ENCODE measurements around the gene SMIM41. TPM values are rescaled to one million over a fixed set of nuclear protein-coding genes. Genes with fewer than 3 reads are reported as not detected.

SMIM41 gene
- total RNA-seq, 2 experiments from 2014 or later = not detected

DNA sequence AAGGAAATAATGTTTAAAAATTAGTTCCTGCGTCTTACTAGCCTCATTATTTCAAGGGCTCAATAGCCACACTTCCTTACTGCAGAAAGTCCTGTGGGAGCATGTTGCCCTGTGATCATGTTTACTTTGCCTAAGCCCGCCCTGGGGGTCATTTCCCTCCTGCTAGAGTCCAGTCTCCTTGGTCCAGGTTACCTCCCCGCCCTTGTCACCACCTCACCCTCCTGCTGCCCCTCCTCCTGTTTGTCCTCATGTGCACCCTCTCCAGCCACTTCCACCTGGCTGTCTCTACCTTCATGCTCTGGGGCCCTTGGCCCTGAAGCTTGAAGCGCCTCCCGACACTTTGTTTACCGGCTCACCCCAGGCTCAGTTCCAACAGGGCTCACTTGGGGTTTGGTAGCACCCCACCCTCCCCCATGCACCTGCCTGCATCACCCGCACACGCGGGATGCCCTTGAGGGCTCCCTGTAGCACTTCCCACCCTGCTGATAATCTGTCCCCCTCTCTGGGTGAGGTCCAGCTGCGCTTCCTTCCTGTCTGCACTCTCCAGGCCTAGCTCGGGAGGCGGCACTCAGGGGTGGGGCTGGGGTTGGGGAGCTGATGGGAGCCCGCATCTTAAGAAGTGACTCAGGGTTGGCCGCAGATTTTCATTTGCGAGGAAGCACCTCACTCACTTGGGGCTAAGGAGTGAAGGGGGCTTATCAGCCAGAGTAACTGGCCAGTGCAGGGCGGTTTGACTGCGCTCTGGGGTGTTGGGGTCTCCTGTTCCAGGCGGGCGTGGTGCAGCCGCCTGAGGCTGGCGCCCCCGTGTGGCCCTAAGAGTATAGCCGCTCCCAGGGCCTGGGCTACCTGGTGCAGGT lies 40.1 kb downstream of the SMIM41 start:
- no peaks in the 10 kb centered on the region for H3K36me3 Mint-ChIP-seq
- ATAC-seq (ENCODE audit: low read depth) (peak; percentile 75), DNase-seq (peak; percentile 66)
- no peak overlapping the region for H3K27ac Mint-ChIP-seq
- peak overlapping the region; percentile 16 for H3K4me3 Mint-ChIP-seq
- peaks cover 8% of the 10 kb centered on the region for H3K27me3 Mint-ChIP-seq
- H3K9me3 Mint-ChIP-seq = no peaks in the 10 kb centered on the region
- POLR2A ChIA-PET = interaction anchor here (0.8 to 0.9 kb wide), 2 partner anchors 9 to 94 kb away, joined by 3 to 4 read pairs; no protein-coding TSS in a partner anchor
- H3K4me1 Mint-ChIP-seq = peaks cover 25% of the 10 kb centered on the region

GRCh38 chr12:52120951-52121823 lies 41.7 kb downstream of the SMIM41 start:
- no peaks in the 10 kb centered on the region for H3K36me3 Mint-ChIP-seq
- DNase-seq (no peak), ATAC-seq (ENCODE audit: low read depth) (no peak)
- no peaks in the 10 kb centered on the region for H3K9me3 Mint-ChIP-seq
- peaks cover 25% of the 10 kb centered on the region for H3K4me1 Mint-ChIP-seq
- H3K27me3 Mint-ChIP-seq = peaks cover 10% of the 10 kb centered on the region
- H3K27ac Mint-ChIP-seq = no peak overlapping the region
- no peak overlapping the region for H3K4me3 Mint-ChIP-seq
- POLR2A ChIA-PET = interaction anchor here (0.7 to 1.9 kb wide), 2 partner anchors 16 to 96 kb away, joined by 6 to 8 read pairs; no protein-coding TSS in a partner anchor

- POLR2A ChIA-PET = interaction anchor here (1.9 kb wide), 1 partner anchor 97 kb away, joined by 8 read pairs; no protein-coding TSS in a partner anchor
- H3K27ac Mint-ChIP-seq = no peak overlapping the region
- no peaks in the 10 kb centered on the region for H3K36me3 Mint-ChIP-seq
- peaks cover 21% of the 10 kb centered on the region for H3K4me1 Mint-ChIP-seq
- peak; percentile 76 for DNase-seq
- H3K4me3 Mint-ChIP-seq = no peak overlapping the region
- peak; percentile 44 for ATAC-seq (ENCODE audit: low read depth)
- no peaks in the 10 kb centered on the region for H3K9me3 Mint-ChIP-seq
- H3K27me3 Mint-ChIP-seq = peaks cover 13% of the 10 kb centered on the region
These were observed 42.5 kb downstream of the SMIM41 start for GRCh38 chr12:52121824-52122539.

GRCh38 chr12:52122540-52122871 lies 43.0 kb downstream of the SMIM41 start:
- POLR2A ChIA-PET = interaction anchor here (1.9 kb wide), 1 partner anchor 97 kb away, joined by 8 read pairs; no protein-coding TSS in a partner anchor
- peaks cover 13% of the 10 kb centered on the region for H3K27me3 Mint-ChIP-seq

DNA sequence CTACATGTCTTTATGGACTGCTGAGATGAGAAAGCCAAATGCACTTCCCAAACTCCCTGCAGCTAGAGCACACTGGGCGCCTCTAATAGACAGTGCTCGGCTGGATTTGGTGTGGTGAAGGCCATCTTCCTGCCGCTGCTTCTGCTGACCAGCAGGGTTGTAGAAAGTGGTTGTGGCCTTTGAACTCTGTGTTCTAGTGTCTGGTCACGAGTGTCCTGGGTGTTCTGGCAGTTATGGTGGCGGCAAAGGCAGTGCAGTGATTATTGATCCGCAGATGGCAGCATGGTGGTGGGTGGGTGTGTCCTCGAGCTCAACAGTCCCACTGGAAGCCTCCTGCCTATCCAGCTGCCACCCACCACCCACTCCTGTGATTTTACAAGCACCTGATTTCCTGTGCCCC lies 43.4 kb downstream of the SMIM41 start:
- H3K4me3 Mint-ChIP-seq = no peak overlapping the region
- H3K9me3 Mint-ChIP-seq = no peaks in the 10 kb centered on the region
- no peaks in the 10 kb centered on the region for H3K36me3 Mint-ChIP-seq
- POLR2A ChIA-PET = interaction anchor here (0.6 to 1.9 kb wide), 4 partner anchors 70 to 100 kb away, joined by 3 to 8 read pairs (median 4); no protein-coding TSS in a partner anchor
- DNase-seq = no peak
- H3K27ac Mint-ChIP-seq = no peak overlapping the region
- peaks cover 20% of the 10 kb centered on the region for H3K4me1 Mint-ChIP-seq
- no peak for ATAC-seq (ENCODE audit: low read depth)
- H3K27me3 Mint-ChIP-seq = peaks cover 15% of the 10 kb centered on the region

More at GRCh38 chr12:52122540-52122871, 43.0 kb downstream of the SMIM41 start:
- DNase-seq (no peak), ATAC-seq (ENCODE audit: low read depth) (no peak)
- Mint-ChIP-seq H3K27ac (no peak overlapping the region), H3K4me3 (no peak overlapping the region), H3K9me3 (no peaks in the 10 kb centered on the region), H3K36me3 (no peaks in the 10 kb centered on the region), H3K4me1 (peaks cover 20% of the 10 kb centered on the region)

DNA sequence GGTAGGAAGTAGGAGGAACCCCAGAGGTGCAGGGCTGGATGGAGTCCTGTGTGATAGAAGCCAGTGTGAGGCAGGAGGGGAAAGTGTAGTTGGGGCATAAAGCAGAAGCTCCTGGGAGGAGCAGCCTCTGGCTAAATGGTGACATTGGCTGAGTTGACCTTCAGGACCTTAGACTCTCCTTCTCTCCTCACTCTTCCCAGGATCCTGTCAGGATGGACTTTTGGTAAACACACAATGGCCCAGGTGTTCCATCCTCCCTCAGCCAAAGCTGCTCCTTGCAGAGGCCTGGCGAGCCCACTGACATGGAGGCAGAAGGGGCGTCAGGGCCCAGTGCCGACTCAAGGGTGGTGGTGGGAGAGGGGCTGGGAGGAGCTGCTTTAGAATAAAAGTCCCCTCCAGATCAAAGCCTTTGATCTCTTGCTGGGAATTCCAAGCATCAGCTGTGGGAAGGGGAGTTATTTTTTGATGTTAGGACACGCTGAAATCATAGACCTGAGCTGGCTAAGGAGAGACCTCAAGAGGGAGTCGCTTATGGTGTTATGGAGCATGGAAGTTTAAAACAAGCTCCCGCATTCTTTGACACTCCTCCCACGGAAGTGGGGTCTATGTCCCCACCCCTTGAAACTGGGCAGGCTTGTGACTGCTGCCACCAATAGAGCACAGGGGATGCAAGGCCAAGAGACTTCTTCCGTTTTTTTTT lies 44.1 kb downstream of the SMIM41 start:
- Mint-ChIP-seq H3K27ac (no peak overlapping the region), H3K9me3 (no peaks in the 10 kb centered on the region), H3K4me3 (no peak overlapping the region), H3K4me1 (peaks cover 18% of the 10 kb centered on the region), H3K27me3 (peaks cover 17% of the 10 kb centered on the region), H3K36me3 (no peaks in the 10 kb centered on the region)
- DNase-seq (no peak), ATAC-seq (ENCODE audit: low read depth) (no peak)
- POLR2A ChIA-PET = interaction anchor here (0.6 to 1.4 kb wide), 3 partner anchors 69 to 101 kb away, joined by 3 to 6 read pairs (median 3); no protein-coding TSS in a partner anchor

DNA sequence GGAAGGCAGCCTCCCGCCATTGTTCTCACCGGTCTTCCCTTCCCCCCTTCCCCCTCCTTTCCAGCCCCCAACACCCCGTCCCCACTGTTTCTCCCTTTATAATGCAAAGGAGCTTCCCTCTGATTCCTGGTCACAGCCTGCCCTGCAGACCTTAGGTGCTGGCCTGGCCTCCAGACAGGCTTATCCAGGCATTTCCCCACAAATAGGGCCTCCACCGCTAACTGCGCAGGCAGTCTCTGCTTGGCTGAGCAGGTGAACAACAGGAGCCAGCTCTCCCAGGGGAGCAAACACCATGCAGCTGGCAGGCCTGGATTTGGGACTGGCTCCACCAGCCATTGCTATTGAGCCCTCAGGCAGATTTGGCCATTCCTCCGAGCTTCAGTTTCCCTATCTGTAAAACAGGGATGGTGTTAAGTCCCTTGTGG lies 46.0 kb downstream of the SMIM41 start:
- no peaks in the 10 kb centered on the region for H3K9me3 Mint-ChIP-seq
- ATAC-seq (ENCODE audit: low read depth) (no peak), DNase-seq (no peak)
- peaks cover 13% of the 10 kb centered on the region for H3K27me3 Mint-ChIP-seq
- POLR2A ChIA-PET = no interaction called here
- peaks cover 6% of the 10 kb centered on the region for H3K4me1 Mint-ChIP-seq
- no peaks in the 10 kb centered on the region for H3K36me3 Mint-ChIP-seq
- H3K4me3 Mint-ChIP-seq = no peak overlapping the region
- no peak overlapping the region for H3K27ac Mint-ChIP-seq

GRCh38 chr12:52126050-52126604 lies 46.6 kb downstream of the SMIM41 start:
- ATAC-seq (ENCODE audit: low read depth) (no peak), DNase-seq (no peak)
- Mint-ChIP-seq H3K27me3 (peaks cover 14% of the 10 kb centered on the region), H3K4me3 (no peak overlapping the region), H3K27ac (no peak overlapping the region), H3K36me3 (no peaks in the 10 kb centered on the region), H3K4me1 (peaks cover 5% of the 10 kb centered on the region), H3K9me3 (no peaks in the 10 kb centered on the region)
- POLR2A ChIA-PET = no interaction called here

DNA sequence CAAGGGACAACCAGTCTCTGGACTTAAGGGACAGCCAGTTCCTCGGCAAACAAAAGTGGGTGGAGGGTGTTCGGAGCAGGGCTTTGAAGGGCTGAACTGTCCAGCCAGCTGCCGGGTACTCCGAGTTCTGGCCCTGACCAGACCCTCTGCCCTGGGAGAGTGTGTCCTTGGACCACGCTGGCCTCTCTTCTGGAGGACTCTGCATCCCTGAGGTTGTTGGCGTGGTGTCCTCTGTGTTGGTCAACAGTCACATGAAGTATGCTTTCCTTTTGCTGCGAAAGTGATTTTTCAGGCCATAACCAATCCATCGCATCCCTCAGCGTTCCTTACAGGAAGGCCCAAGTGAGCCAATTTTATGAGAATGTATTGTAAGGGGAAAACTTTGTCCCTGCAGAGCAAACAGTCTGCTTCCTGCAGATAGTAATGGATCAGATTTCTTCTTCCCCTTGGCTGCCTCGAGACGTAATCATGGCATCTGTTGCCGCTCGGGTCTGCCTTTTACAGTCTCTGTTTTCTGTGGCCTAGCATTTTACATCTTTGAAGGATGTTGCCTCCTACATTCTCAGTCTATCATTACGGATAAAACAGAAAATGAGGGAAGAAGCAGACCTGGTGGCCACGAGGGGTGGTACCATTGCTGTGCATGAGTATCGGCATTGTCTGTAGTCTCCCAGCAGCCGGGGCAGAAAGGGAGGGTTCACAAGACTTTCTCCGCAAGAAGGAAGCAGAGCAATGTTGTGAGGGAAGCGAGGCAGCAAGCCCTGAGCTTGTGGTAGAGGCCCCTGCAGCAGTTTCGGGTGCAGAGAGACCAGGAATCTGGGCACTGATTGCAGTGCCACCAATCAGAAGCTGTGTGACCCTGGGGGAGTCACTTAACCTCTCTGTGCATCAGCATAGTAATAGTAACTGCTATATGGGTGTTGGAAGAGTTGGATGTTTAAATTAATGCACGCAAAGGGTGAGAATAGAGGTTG lies 47.4 kb downstream of the SMIM41 start:
- H3K27ac Mint-ChIP-seq = no peak overlapping the region
- H3K27me3 Mint-ChIP-seq = peaks cover 18% of the 10 kb centered on the region
- ATAC-seq (ENCODE audit: low read depth) (no peak), DNase-seq (no peak)
- no peaks in the 10 kb centered on the region for H3K9me3 Mint-ChIP-seq
- H3K4me3 Mint-ChIP-seq = no peak overlapping the region
- H3K4me1 Mint-ChIP-seq = peaks cover 2% of the 10 kb centered on the region
- no peaks in the 10 kb centered on the region for H3K36me3 Mint-ChIP-seq
- POLR2A ChIA-PET = no interaction called here

DNA sequence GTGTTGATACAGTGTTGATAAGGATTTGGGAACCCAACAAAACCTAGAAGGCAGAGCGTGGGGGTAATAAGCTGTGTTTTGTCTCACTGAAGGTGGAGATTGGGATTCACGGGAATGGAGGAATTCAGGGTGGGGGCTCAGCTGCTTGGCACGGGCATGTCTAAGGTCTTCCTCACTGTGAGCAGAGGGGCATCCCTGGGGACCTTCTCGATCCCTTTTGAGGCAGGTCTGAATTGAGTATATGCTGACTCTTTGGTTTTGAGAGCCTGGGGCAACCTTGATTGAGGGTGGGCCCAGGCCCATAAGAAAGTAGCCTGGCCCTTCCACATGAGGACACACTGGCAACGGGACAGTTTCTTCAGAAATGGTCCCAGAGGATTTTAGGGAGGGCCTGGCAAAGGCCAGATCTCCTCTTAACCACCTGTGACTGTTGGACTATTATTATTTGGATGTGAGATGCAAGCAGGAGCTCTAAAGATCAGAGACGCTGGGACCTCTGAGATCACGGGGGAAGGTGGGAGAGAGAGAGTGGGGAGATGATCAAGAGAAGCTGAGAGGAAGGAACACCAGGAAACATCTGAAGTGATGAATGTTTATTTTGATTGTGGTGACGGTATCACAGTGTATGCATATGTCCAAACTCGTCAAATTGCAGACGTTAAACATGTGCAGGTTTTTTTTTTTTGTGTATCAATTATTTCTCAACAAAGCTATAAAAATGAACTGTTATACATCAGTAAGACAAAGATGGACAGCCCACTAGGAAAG lies 48.4 kb downstream of the SMIM41 start:
- POLR2A ChIA-PET = no interaction called here
- no peaks in the 10 kb centered on the region for H3K9me3 Mint-ChIP-seq
- DNase-seq (no peak), ATAC-seq (ENCODE audit: low read depth) (no peak)
- H3K27me3 Mint-ChIP-seq = peaks cover 22% of the 10 kb centered on the region
- H3K4me1 Mint-ChIP-seq = no peaks in the 10 kb centered on the region
- no peak overlapping the region for H3K27ac Mint-ChIP-seq
- no peak overlapping the region for H3K4me3 Mint-ChIP-seq
- no peaks in the 10 kb centered on the region for H3K36me3 Mint-ChIP-seq

DNA sequence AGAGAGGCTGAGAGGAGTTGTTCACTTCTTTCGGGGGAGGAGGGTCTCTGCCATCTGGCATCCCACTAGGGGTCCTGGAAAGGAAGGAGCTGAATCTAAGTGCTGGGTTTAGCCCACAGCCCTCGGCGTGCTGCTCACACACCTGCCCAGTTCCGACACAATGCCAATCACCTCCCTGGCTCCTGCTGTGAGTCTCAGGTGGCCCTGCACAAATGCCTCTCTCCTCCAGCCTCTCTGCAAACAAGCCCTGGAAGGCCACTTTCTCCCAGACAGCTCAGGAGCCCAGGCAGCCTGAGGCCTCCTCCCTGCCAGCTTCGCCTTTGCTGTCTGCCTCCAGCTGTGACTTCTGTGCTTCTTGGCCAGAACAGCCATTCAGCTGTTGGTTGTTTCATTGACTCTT lies 51.2 kb downstream of the SMIM41 start:
- no peaks in the 10 kb centered on the region for H3K9me3 Mint-ChIP-seq

More for the DNA sequence above, 51.2 kb downstream of the SMIM41 start:
- ATAC-seq (ENCODE audit: low read depth) (no peak), DNase-seq (no peak)
- Mint-ChIP-seq H3K4me1 (no peaks in the 10 kb centered on the region), H3K36me3 (no peaks in the 10 kb centered on the region), H3K4me3 (no peak overlapping the region), H3K27ac (no peak overlapping the region), H3K27me3 (peaks cover 28% of the 10 kb centered on the region)
- POLR2A ChIA-PET = no interaction called here
